HEK293 (cell line): ENCODE measurements around the gene PPP4R4.

Source experiments
- CTCF ChIA-PET: fragments of 350-600 bp; formaldehyde crosslinking; extraction: SDS; loops from one replicate; lab custom pipeline; 2021; ENCODE audit warnings: antibody characterized with exemption; lab: Yijun Ruan, JAX
- POLR2A ChIA-PET: fragments of 300-600 bp; formaldehyde crosslinking; extraction: SDS; loops from one replicate; lab custom pipeline; 2020; ENCODE audit warnings: antibody characterized with exemption, inconsistent platforms; lab: Yijun Ruan, JAX
- H3K27ac ChIP-seq: fragments of 200-500 bp; sonication (Bioruptor generic); 2 replicates; pipeline ENCODE4 v1.5.1; 2014; ENCODE audit warnings: low read depth, low read length, control low read depth, inconsistent platforms; ENCODE audit errors: extremely low read depth
- H3K36me3 ChIP-seq, 2 experiments: fragments of 200-500 bp in 1 of 2; sonication (Bioruptor generic) in 1 of 2; 1 replicate in 1 of 2; 2 replicates in 1 of 2; pipeline ENCODE4 v1.5.1; 2014 to 2017; ENCODE audit warnings: inconsistent platforms in 2 of 2, low read length in 2 of 2; ENCODE audit not compliant: control insufficient read depth in 2 of 2, insufficient read depth in 1 of 2
- H3K4me1 ChIP-seq: fragments of 200-500 bp; sonication (Bioruptor generic); 2 replicates; pipeline ENCODE4 v1.5.1; 2014; ENCODE audit warnings: mild to moderate bottlenecking, low read length, inconsistent platforms; ENCODE audit not compliant: control insufficient read depth, insufficient read depth
- H3K4me3 ChIP-seq: 2 replicates; pipeline ENCODE4 v1.5.1; 2011; ENCODE audit warnings: low read depth, mild to moderate bottlenecking, control low read depth, low read length, moderate library complexity
- H3K9me3 ChIP-seq: fragments of 200-500 bp; sonication (Bioruptor generic); 2 replicates; pipeline ENCODE4 v1.5.1; 2014; ENCODE audit warnings: low read depth, low read length, inconsistent platforms; ENCODE audit not compliant: control insufficient read depth, insufficient read depth
- KLF10 ChIP-seq: fragments of 450-650 bp; IDR thresholded peaks from 2 replicates; pipeline ENCODE4 v1.5.1; 2018; ENCODE audit warnings: missing biosample characterization, mild to moderate bottlenecking, missing genetic modification characterization
- SP2 ChIP-seq: fragments of 450-650 bp; formaldehyde crosslinking; IDR thresholded peaks from 2 replicates; pipeline ENCODE4 v1.5.1; 2016; ENCODE audit warnings: missing biosample characterization, missing genetic modification characterization
- ZBTB6 ChIP-seq: fragments of 450-650 bp; formaldehyde crosslinking; IDR thresholded peaks from 2 replicates; pipeline ENCODE4 v1.5.1; 2017; ENCODE audit warnings: missing biosample characterization, missing genetic modification characterization
- ZBTB8A ChIP-seq: fragments of 450-650 bp; formaldehyde crosslinking; IDR thresholded peaks from 2 replicates; pipeline ENCODE4 v1.5.1; 2016; ENCODE audit warnings: missing biosample characterization, missing genetic modification characterization
- ZNF184 ChIP-seq: fragments of 450-650 bp; IDR thresholded peaks from 2 replicates; pipeline ENCODE4 v1.5.1; 2018; ENCODE audit warnings: missing biosample characterization, mild to moderate bottlenecking, missing genetic modification characterization
- ZNF19 ChIP-seq: fragments of 450-650 bp; formaldehyde crosslinking; IDR thresholded peaks from 2 replicates; pipeline ENCODE4; 2016; ENCODE audit warnings: missing biosample characterization, missing genetic modification characterization, low read depth
- ZNF280C ChIP-seq: fragments of 450-650 bp; formaldehyde crosslinking; IDR thresholded peaks from 2 replicates; pipeline ENCODE4 v1.5.1; 2016; ENCODE audit warnings: missing biosample characterization, missing genetic modification characterization
- ZNF529 ChIP-seq: fragments of 450-650 bp; formaldehyde crosslinking; IDR thresholded peaks from 2 replicates; pipeline ENCODE4 v1.5.1; 2017; ENCODE audit warnings: missing genetic modification characterization, missing biosample characterization; ENCODE audit not compliant: insufficient replicate concordance
- ZNF596 ChIP-seq: fragments of 450-650 bp; IDR thresholded peaks from 2 replicates; pipeline ENCODE4 v1.5.0; 2018; ENCODE audit warnings: missing biosample characterization, mild to moderate bottlenecking, missing genetic modification characterization, moderate library complexity
- ZNF626 ChIP-seq: fragments of 450-650 bp; sonication (Bioruptor Pico); formaldehyde crosslinking; IDR thresholded peaks from 2 replicates; pipeline ENCODE4 v1.5.1; 2018; ENCODE audit warnings: missing biosample characterization, missing genetic modification characterization, inconsistent platforms
- ZSCAN23 ChIP-seq: fragments of 450-650 bp; formaldehyde crosslinking; IDR thresholded peaks from 2 replicates; pipeline ENCODE4 v1.5.1; 2016; ENCODE audit warnings: missing biosample characterization, missing genetic modification characterization
- ZSCAN30 ChIP-seq: fragments of 450-650 bp; IDR thresholded peaks from 2 replicates; pipeline ENCODE4 v1.5.1; 2018; ENCODE audit warnings: missing biosample characterization, mild to moderate bottlenecking, missing genetic modification characterization, moderate library complexity
- TF ChIP-seq, protein P1 (sequence below): fragments of 450-650 bp; formaldehyde crosslinking; IDR thresholded peaks from 2 replicates; pipeline ENCODE4 v1.5.1; 2016; ENCODE audit warnings: missing biosample characterization, missing genetic modification characterization
- TF ChIP-seq, protein P2 (sequence below): fragments of 450-650 bp; formaldehyde crosslinking; IDR thresholded peaks from 2 replicates; pipeline ENCODE4 v1.5.1; 2016; ENCODE audit warnings: missing biosample characterization, missing genetic modification characterization

Gene PPP4R4, protein sequence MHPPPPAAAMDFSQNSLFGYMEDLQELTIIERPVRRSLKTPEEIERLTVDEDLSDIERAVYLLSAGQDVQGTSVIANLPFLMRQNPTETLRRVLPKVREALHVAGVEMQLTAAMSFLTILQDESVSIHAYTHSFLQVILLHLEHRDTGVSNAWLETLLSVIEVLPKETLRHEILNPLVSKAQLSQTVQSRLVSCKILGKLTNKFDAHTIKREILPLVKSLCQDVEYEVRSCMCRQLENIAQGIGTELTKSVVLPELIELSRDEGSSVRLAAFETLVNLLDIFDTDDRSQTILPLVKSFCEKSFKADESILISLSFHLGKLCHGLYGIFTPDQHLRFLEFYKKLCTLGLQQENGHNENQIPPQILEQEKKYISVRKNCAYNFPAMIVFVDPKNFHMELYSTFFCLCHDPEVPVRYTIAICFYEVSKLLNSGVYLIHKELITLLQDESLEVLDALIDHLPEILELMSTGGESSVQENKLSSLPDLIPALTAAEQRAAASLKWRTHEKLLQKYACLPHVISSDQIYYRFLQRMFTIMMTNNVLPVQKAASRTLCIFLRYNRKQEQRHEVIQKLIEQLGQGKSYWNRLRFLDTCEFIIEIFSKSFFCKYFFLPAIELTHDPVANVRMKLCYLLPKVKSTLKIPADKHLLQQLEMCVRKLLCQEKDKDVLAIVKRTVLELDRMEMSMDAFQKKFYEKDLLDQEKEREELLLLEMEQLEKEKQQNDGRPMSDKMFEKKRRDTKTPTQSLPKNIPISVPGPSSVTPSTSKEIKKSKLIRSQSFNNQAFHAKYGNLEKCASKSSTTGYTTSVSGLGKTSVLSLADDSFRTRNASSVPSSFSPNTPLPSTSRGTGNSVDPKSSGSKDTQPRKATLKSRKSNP

DNA sequence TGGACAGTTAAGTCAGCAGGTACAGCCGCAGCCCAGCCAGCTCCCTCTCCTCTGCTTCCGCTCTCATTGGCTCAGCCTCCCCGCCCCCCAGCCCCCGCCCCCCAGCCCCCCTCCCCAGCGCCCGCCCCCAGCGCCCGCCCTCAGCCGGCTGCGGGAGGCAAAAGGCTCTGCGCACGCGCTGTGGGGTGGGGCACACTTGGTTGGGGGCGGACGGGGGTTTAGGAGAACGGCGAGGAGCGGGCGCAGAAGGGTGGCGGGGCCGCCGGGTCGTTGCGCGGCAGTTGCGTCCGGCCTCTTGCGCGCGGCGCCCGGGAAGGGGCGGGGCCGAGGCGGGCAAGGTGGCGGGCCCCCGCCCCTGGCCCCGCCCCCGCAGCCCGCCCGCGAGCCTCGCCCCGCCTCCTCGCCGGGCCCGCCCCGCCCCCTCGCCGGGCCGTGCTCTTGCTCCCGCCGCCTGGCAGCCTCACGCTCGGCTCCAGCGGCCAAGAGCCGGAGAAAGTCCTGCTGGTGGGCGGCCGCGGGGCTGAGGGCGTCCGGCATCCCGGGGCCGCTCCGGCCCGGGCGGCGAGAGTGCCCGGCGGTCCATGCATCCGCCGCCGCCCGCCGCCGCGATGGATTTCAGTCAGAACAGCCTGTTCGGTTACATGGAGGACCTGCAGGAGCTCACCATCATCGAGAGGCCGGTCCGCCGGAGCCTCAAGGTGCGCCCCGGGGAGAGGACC, at the start of gene PPP4R4:
Gene PPP4R4, plus strand, starts transcription at position 438 of the 719 bp plus-strand sequence. Its CDS starts 144 bp downstream, at position 582.
- POLR2A ChIA-PET: interaction anchor here (0.8 to 2.1 kb wide), 3 partner anchors 28 to 235 kb away, joined by 3 to 6 read pairs (median 3); partner anchors contain the start of genes DDX24 and IFI27L1
- H3K4me3 ChIP-seq: peak within 1 kb of the TSS; percentile 62
- TF ChIP-seq KLF10 (tag by site-specific recombination) (peak; percentile 34; the same call in 1 of the 2 replicates), ZNF184 (tag by site-specific recombination) (0 out of 2 replicates have a peak, but pooled peaks have one; percentile 26), ZNF596 (tag by site-specific recombination) (0 out of 2 replicates have a peak, but pooled peaks have one; percentile 22), ZBTB8A (peak; percentile 59; the same call in 1 of the 2 replicates), ZSCAN23 (no peak), ZNF529 (no peak), ZNF626 (tag by site-specific recombination) (0 out of 2 replicates have a peak, but pooled peaks have one; percentile 56), SP2 (tag by site-specific recombination) (no peak; the same call in 1 of the 2 replicates), ZNF280C (no peak), ZSCAN30 (tag by site-specific recombination) (peak; percentile 74), ZBTB6 (no peak), ZNF19 (no peak)
- TF ChIP-seq, protein P1, sequence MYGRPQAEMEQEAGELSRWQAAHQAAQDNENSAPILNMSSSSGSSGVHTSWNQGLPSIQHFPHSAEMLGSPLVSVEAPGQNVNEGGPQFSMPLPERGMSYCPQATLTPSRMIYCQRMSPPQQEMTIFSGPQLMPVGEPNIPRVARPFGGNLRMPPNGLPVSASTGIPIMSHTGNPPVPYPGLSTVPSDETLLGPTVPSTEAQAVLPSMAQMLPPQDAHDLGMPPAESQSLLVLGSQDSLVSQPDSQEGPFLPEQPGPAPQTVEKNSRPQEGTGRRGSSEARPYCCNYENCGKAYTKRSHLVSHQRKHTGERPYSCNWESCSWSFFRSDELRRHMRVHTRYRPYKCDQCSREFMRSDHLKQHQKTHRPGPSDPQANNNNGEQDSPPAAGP (tag by site-specific recombination): 0 out of 2 replicates have a peak, but pooled peaks have one; percentile 17
- TF ChIP-seq, protein P2, sequence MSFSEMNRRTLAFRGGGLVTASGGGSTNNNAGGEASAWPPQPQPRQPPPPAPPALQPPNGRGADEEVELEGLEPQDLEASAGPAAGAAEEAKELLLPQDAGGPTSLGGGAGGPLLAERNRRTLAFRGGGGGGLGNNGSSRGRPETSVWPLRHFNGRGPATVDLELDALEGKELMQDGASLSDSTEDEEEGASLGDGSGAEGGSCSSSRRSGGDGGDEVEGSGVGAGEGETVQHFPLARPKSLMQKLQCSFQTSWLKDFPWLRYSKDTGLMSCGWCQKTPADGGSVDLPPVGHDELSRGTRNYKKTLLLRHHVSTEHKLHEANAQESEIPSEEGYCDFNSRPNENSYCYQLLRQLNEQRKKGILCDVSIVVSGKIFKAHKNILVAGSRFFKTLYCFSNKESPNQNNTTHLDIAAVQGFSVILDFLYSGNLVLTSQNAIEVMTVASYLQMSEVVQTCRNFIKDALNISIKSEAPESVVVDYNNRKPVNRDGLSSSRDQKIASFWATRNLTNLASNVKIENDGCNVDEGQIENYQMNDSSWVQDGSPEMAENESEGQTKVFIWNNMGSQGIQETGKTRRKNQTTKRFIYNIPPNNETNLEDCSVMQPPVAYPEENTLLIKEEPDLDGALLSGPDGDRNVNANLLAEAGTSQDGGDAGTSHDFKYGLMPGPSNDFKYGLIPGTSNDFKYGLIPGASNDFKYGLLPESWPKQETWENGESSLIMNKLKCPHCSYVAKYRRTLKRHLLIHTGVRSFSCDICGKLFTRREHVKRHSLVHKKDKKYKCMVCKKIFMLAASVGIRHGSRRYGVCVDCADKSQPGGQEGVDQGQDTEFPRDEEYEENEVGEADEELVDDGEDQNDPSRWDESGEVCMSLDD (tag by site-specific recombination): no peak
- TF ChIP-seq, all 188 proteins: peak for 7
- H3K36me3 ChIP-seq: no peaks in the 10 kb centered on the region
- no peaks in the 10 kb centered on the region for H3K4me1 ChIP-seq
- no peaks in the 10 kb centered on the region for H3K9me3 ChIP-seq
- H3K27ac ChIP-seq: peak within 1 kb of the TSS; percentile 46; the same call in 1 of the 2 replicates
- CTCF ChIA-PET: interaction anchor here (0.9 to 1.5 kb wide), 2 partner anchors 42 to 234 kb away, joined by 3 to 6 read pairs; no protein-coding TSS in a partner anchor
